Astrocyte of the spinal cord (primary cell): ENCODE results near the gene CHIC1.
"Not testable (repeated sequence)": the region's sequence is repeated elsewhere in the genome, so short reads cannot be mapped to it uniquely, and the experiment has no call there.

Source experiments
- DNase-seq: peaks from one replicate; pipeline ENCODE4 v3.0.0; 2011; ENCODE audit warnings: low read depth, low spot score
- H3K4me3 ChIP-seq: 2 replicates; pipeline ENCODE4 v1.5.1; 2011; ENCODE audit warnings: low read depth, mild to moderate bottlenecking, low read length, moderate library complexity
- in situ Hi-C: cut with HindIII; loops from 2 replicates; pipeline ENCODE4 v1.10.0; 2017; ENCODE audit warnings: low sequenced_read_pairs
- TF ChIP-seq, protein P1 (sequence below): IDR thresholded peaks from 2 replicates; pipeline ENCODE4 v1.5.1; 2012; ENCODE audit warnings: low read depth, mild to moderate bottlenecking, low read length, inconsistent platforms

CHIC1 gene

DNA sequence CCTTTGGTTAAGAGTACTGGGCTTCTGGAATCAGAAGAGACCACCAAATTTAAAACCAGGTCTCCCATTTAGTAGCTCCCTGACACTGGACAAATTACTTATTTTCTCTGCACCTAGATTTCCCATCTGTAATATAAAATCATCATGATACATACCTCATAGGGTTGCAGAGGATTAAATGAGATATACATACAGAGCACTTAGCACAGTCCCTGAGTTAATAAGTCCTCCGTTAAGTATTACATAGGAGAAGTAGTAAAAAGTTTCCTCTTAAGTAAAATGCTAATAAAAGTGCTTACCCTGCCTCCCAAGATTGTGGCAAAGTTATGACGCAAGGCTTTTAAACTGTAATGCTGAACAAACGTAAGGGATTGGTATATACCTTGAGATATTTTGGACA, 539 bp upstream of the CHIC1 start:
- in situ Hi-C loops, result no loop called here
- TF ChIP-seq, protein P1, sequence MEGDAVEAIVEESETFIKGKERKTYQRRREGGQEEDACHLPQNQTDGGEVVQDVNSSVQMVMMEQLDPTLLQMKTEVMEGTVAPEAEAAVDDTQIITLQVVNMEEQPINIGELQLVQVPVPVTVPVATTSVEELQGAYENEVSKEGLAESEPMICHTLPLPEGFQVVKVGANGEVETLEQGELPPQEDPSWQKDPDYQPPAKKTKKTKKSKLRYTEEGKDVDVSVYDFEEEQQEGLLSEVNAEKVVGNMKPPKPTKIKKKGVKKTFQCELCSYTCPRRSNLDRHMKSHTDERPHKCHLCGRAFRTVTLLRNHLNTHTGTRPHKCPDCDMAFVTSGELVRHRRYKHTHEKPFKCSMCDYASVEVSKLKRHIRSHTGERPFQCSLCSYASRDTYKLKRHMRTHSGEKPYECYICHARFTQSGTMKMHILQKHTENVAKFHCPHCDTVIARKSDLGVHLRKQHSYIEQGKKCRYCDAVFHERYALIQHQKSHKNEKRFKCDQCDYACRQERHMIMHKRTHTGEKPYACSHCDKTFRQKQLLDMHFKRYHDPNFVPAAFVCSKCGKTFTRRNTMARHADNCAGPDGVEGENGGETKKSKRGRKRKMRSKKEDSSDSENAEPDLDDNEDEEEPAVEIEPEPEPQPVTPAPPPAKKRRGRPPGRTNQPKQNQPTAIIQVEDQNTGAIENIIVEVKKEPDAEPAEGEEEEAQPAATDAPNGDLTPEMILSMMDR, result no peak
- H3K4me3 ChIP-seq, result peak overlapping the region; percentile 75
- DNase-seq, result no peak

DNA sequence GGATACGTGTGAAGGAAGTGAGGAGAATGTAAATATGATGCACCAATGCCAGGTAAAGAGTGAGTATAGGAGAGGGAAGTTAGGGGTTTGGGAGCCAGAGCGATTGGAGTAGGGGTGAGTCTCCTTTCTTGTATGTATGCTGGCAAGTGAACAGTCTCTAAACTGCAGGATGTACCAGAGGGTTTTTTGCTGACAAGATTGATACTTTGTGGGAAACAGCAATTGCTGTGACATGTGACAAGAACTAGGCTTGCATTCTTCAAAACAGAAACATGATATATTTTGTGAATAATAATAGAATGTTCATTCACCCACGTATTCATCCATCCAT, 706 bp downstream of the CHIC1 start:
- peak overlapping the region; percentile 75 for H3K4me3 ChIP-seq
- DNase-seq, result peak; percentile 29
- in situ Hi-C loops, result no loop called here
- TF ChIP-seq, protein P1, result no peak

DNA sequence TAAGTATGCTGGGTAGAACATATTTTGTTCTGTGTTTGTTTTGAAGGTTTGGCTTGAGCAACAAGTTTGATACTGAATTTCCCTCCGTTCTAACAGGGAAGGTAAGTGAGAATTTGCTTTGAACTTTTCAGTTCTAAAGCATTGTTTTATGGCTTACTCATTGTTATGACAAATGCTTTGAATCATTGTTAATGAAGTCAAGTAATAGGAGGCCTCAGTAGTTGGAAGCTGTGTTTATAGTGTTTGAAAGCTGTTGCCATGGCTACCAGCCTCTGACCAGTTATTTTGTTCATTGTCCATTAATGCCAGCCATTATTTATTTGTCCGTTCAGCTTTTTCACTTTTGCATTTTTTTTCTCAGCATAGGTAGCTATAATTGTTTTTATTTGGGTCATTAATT, 14.4 kb downstream of the CHIC1 start:
- no peak overlapping the region for H3K4me3 ChIP-seq
- in situ Hi-C loops, result no loop called here
- peak; percentile 81 for DNase-seq
- TF ChIP-seq, protein P1, result no peak

DNA sequence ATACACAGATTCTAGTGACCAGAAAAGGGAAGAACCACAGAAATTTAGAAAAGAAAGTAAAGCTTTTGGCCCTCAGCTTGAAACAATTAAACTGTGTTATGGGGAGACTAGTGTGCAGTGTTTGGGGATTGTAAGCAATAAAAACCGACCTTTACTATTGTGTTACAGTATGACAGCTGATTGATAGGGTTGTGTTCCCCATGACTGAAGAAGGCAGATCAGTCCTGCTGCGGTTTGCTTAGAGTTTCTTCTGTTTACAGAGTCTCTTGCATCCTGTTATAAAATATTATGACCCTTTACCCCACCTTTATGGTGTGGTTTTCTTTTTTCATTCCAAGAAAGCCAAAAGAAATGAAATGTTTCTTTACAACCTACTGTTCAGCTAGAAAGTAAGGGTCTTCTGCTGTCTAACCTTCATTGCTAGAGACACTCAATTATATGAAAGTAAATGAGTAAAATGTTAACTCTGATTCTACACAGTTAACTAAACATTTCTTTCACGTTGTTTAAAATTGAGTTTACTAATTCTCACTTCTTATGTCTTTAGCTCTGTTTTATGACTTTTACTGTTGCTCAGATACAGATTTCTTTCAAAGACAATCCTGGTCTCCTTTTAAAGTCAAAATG, 18.1 kb downstream of the CHIC1 start:
- TF ChIP-seq, protein P1, result no peak
- in situ Hi-C loops, result no loop called here
- DNase-seq, result peak; percentile 0
- no peak overlapping the region for H3K4me3 ChIP-seq

DNA sequence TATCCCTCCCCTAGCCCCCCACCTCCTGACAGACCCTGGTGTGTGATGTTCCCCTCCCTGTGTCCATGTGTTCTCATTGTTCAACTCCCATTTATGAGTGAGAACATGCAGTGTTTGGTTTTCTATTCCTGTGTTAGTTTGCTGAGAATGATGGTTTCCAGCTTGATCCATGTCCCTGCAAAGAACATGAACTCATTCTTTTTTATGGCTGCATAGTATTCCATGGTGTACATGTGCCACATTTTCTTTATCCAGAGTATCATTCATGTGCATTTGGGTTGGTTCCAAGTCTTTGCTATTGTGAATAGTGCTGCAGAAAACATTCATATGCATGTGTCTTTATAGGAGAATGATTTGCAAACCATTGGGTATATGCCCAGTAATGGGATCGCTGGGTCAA, 34.8 kb downstream of the CHIC1 start:
- H3K4me3 ChIP-seq, DNase-seq, in situ Hi-C loops: not testable (repeated sequence)

DNA sequence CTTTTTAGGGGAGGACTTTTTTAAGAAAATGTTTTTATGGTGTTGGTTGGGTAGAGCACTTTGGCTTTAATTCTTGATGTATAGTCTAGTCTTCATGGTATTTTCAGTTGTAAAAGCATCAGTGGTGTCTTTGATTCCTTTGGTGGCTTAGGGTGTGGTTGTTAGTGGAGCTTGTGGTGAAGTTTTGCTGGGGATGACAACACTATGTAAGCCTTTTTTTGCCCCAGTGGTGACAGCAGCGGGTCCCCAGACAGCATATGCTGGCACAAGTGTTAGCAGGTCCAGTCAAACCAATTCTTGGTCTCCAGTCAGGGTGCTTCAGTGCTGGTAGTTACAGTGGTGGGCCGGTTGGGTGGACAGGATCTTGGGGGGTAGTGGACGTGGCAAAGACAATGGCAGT, 52.0 kb downstream of the CHIC1 start:
- no peak for DNase-seq
- in situ Hi-C loops, result no loop called here

DNA sequence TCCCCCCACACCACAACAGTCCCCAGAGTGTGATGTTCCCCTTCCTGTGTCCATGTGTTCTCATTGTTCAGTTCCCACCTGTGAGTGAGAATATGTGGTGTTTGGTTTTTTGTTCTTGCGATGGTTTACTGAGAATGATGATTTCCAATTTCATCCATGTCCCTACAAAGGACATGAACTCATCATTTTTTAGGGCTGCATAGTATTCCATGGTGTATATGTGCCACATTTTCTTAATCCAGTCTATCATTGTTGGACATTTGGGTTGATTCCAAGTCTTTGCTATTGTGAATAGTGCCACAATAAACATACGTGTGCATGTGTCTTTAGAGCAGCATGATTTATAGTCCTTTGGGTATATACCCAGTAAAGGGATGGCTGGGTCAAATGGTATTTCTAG, 78.7 kb downstream of the CHIC1 start:
- DNase-seq, in situ Hi-C loops, H3K4me3 ChIP-seq: not testable (repeated sequence)

More for the DNA sequence above, 52.0 kb downstream of the CHIC1 start:
- H3K4me3 ChIP-seq, result no peak overlapping the region
- TF ChIP-seq, protein P1, result no peak

- DNase-seq, result no peak
- in situ Hi-C loops, result no loop called here
- TF ChIP-seq, protein P1, result no peak
Measured at GRCh38 chrX:73647212-73647611, 84.2 kb downstream of the CHIC1 start.

More at GRCh38 chrX:73647212-73647611, 84.2 kb downstream of the CHIC1 start:
- H3K4me3 ChIP-seq, result no peak overlapping the region
